PC-9 (cell line): ENCODE results near the gene TCEA2. TPM values are rescaled to one million over a fixed set of nuclear protein-coding genes. Genes with fewer than 3 reads are reported as not detected.

Experiments
- BruUV-seq: library from RNA; stranded (reverse); fragments of 400-500 nt; replicated peaks from 2 replicates; lab custom pipeline; 2021; lab: Mats Ljungman, UMichigan
- CTCF ChIA-PET: fragments of 300-600 bp; sonication (Branson Sonifier 250); formaldehyde crosslinking; loops from one replicate; lab custom pipeline; 2022; ENCODE audit warnings: antibody characterized with exemption; lab: Charles Lee
- POLR2A ChIA-PET: fragments of 300-600 bp; sonication (Branson Sonifier 250); formaldehyde crosslinking; loops from one replicate; lab custom pipeline; 2022; ENCODE audit warnings: antibody characterized with exemption; ENCODE audit not compliant: unreplicated experiment; lab: Charles Lee
- DNase-seq, 2 experiments: peaks; one replicate each; pipeline versions ENCODE4 v3.0.0 to v3.0.0-alpha.2; 2015 to 2022; ENCODE audit warnings: mixed read lengths in 1 of 2
- H2AFZ ChIP-seq: fragments of 200-600 bp; sonication (generic); 2 replicates; pipeline ENCODE4 v1.8.1; 2017; ENCODE audit warnings: antibody characterized with exemption
- H3F3A ChIP-seq: fragments of 200-600 bp; sonication (generic); 2 replicates; pipeline ENCODE4 v1.8.1; 2017; ENCODE audit warnings: antibody characterized with exemption, mild to moderate bottlenecking, low read depth; ENCODE audit not compliant: insufficient read depth
- H3K27ac ChIP-seq: fragments of 200-600 bp; sonication (generic); 2 replicates; pipeline ENCODE4 v1.6.1; 2016; ENCODE audit warnings: mixed run types
- H3K27me3 ChIP-seq: fragments of 200-600 bp; sonication (generic); 2 replicates; pipeline ENCODE4 v1.6.1; 2016; ENCODE audit warnings: low read depth, mixed run types; ENCODE audit not compliant: insufficient read depth
- H3K36me3 ChIP-seq: fragments of 200-600 bp; sonication (generic); 2 replicates; pipeline ENCODE4 v1.6.1; 2016; ENCODE audit warnings: low read depth, mixed run types
- H3K4me1 ChIP-seq: fragments of 200-600 bp; sonication (generic); replicated peaks from 2 replicates; pipeline ENCODE4 v1.6.1; 2016; ENCODE audit warnings: mixed run types; ENCODE audit not compliant: insufficient read depth
- H3K4me2 ChIP-seq: fragments of 200-600 bp; sonication (generic); 2 replicates; pipeline ENCODE4 v1.6.1; 2017; ENCODE audit warnings: mixed run types
- H3K4me3 ChIP-seq: fragments of 200-600 bp; sonication (generic); 2 replicates; pipeline ENCODE4 v1.6.1; 2016; ENCODE audit warnings: mixed run types
- H3K79me2 ChIP-seq: fragments of 200-600 bp; sonication (generic); 2 replicates; pipeline ENCODE4 v1.6.1; 2017; ENCODE audit warnings: low read depth, mixed run types
- H3K9me2 ChIP-seq: fragments of 200-600 bp; sonication (generic); 2 replicates; pipeline ENCODE4 v1.8.1; 2017; ENCODE audit warnings: mild to moderate bottlenecking; ENCODE audit not compliant: insufficient read depth
- H3K9me3 ChIP-seq: fragments of 200-600 bp; sonication (generic); 2 replicates; pipeline ENCODE4 v1.8.1; 2016; ENCODE audit warnings: low read depth; ENCODE audit not compliant: insufficient read depth
- H4K20me1 ChIP-seq: fragments of 200-600 bp; sonication (generic); 2 replicates; pipeline ENCODE4 v1.8.1; 2017; ENCODE audit not compliant: insufficient read depth
- EZH2 ChIP-seq: fragments of 200-600 bp; sonication (generic); IDR thresholded peaks from 2 replicates; pipeline ENCODE4 v1.8.0; 2017; ENCODE audit warnings: antibody characterized with exemption, low read depth
- intact Hi-C: fragments of 100-400 bp; cut with micrococcal nuclease; formaldehyde crosslinking; loops from one replicate; pipeline ENCODE4 v1.10.0; 2022; ENCODE audit not compliant: unreplicated experiment
- total RNA-seq: library from RNA; stranded (reverse); gene quantifications from 2 replicates; pipeline ENCODE4 v1.2.3, GENCODE V29; 2021
- TF ChIP-seq, protein P1 (sequence below): fragments of 200-600 bp; sonication (generic); conservative IDR thresholded peaks from 2 replicates; pipeline ENCODE4 v1.6.1; 2017; ENCODE audit warnings: mixed run types, antibody characterized with exemption, mild to moderate bottlenecking, moderate library complexity

Gene TCEA2
- total RNA-seq, 1 experiment from 2014 or later: 100 TPM

DNA sequence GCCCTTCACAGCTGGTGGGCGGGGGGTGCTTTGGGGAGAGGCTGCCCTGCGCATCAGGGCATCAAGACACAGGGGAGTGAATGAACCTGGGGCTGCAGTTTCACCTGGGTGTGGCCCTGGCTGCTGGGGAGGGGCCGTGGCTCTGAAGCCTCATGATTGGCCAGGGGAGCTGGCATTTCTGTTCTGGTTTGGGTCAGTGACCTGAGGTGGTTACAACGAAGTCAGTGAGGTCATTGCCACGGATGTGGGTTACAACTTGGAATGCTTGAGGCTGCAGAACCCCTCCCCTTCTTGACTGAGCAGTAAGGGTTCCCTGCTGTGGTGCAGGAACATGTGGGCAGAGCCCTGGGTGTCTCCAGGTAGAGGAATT is 3.0 kb downstream of the TCEA2 start:
- DNase-seq: peak; percentile 92 to 96
- Histone ChIP-seq H3K79me2 (peaks cover 19% of the 10 kb centered on the region), H2AFZ (no peak overlapping the region), H3K27ac (peak overlapping the region; percentile 38; the same call in 1 of the 2 replicates), H3K36me3 (no peaks in the 10 kb centered on the region), H3K9me2 (no peaks in the 10 kb centered on the region), H3K4me3 (no peak overlapping the region; the same call in 1 of the 2 replicates), H3K4me2 (peak overlapping the region; percentile 96), H4K20me1 (peaks cover 11% of the 10 kb centered on the region), H3K27me3 (no peaks in the 10 kb centered on the region), H3K9me3 (no peaks in the 10 kb centered on the region), H3K4me1 (peaks cover 47% of the 10 kb centered on the region), H3F3A (peaks cover 20% of the 10 kb centered on the region; the same call in 1 of the 2 replicates)
- TF ChIP-seq EZH2: no peak
- TF ChIP-seq, protein P1, sequence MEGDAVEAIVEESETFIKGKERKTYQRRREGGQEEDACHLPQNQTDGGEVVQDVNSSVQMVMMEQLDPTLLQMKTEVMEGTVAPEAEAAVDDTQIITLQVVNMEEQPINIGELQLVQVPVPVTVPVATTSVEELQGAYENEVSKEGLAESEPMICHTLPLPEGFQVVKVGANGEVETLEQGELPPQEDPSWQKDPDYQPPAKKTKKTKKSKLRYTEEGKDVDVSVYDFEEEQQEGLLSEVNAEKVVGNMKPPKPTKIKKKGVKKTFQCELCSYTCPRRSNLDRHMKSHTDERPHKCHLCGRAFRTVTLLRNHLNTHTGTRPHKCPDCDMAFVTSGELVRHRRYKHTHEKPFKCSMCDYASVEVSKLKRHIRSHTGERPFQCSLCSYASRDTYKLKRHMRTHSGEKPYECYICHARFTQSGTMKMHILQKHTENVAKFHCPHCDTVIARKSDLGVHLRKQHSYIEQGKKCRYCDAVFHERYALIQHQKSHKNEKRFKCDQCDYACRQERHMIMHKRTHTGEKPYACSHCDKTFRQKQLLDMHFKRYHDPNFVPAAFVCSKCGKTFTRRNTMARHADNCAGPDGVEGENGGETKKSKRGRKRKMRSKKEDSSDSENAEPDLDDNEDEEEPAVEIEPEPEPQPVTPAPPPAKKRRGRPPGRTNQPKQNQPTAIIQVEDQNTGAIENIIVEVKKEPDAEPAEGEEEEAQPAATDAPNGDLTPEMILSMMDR: no peak
- intact Hi-C loops: loop anchor here (1.0 to 10.0 kb wide), 2 partner anchors 13 to 201 kb away; partner anchors contain the start of genes ABHD16B, RGS19 and TPD52L2
- ChIA-PET POLR2A (interaction anchor here (0.6 to 1.0 kb wide), 4 partner anchors 28 to 424 kb away, joined by 3 to 8 read pairs (median 4); no protein-coding TSS in a partner anchor), CTCF (interaction anchor here (1.2 to 1.3 kb wide), 2 partner anchors 27 to 528 kb away, joined by 4 to 5 read pairs; no protein-coding TSS in a partner anchor)
- BruUV-seq: no TSS peak

- peak overlapping the region; percentile 96; the same call in 1 of the 2 replicates for H3K4me2 ChIP-seq
- H3K27me3 ChIP-seq: no peaks in the 10 kb centered on the region
- intact Hi-C loops: loop anchor here (10.0 kb wide), 1 partner anchor 202 kb away; the partner anchor contains the start of genes ABHD16B and TPD52L2
- H3K36me3 ChIP-seq: no peaks in the 10 kb centered on the region
- POLR2A ChIA-PET: interaction anchor here (0.6 kb wide), 1 partner anchor 374 kb away, joined by 7 read pairs; no protein-coding TSS in a partner anchor
- H3K79me2 ChIP-seq: peaks cover 19% of the 10 kb centered on the region
- CTCF ChIA-PET: no interaction called here
- BruUV-seq: no TSS peak
- H3K9me2 ChIP-seq: no peaks in the 10 kb centered on the region
- H3K27ac ChIP-seq: no peak overlapping the region
- no peak overlapping the region for H3K4me3 ChIP-seq
- no peaks in the 10 kb centered on the region for H3K9me3 ChIP-seq
- H4K20me1 ChIP-seq: peaks cover 11% of the 10 kb centered on the region
- no peak overlapping the region for H2AFZ ChIP-seq
- peaks cover 44% of the 10 kb centered on the region for H3K4me1 ChIP-seq
- no peak for DNase-seq
- peaks cover 20% of the 10 kb centered on the region; the same call in 1 of the 2 replicates for H3F3A ChIP-seq
- no peak for TF ChIP-seq EZH2
Observed at GRCh38 chr20:64067005-64067632, 4.1 kb downstream of the TCEA2 start.

DNA sequence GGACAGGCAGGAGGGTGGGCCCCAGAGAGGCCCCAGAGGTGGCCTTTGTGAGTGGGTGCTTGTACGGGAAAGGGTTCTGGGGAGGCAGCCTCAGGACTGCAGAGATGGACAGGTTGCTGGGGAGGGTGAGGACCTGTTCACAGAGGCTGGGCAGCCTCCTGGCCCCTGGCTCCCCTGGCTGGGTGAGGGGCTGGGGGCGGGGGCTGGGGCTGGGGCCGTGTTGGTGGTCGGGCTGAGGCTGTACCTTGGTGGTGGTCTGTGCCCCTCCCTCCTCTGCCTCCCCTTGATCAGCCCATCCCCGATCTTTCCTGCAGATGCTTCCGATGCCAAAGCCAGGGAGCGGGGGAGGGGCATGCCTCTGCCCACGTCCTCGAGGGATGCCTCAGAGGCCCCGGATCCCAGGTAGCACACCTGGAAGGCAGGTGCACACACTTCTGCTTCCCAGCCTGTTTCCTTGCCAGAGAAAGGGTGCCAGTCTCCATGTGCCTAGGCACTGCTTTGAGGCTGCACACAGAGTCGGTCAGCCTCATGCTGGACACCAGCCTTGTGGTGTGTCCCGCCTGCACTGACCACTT is 4.8 kb downstream of the TCEA2 start:
- Histone ChIP-seq H3K27ac (no peak overlapping the region), H3K4me1 (peaks cover 39% of the 10 kb centered on the region), H3K79me2 (peaks cover 19% of the 10 kb centered on the region), H3K9me2 (no peaks in the 10 kb centered on the region), H3K4me3 (no peak overlapping the region), H4K20me1 (peaks cover 11% of the 10 kb centered on the region), H3F3A (peaks cover 21% of the 10 kb centered on the region; the same call in 1 of the 2 replicates), H3K4me2 (no peak overlapping the region), H3K9me3 (no peaks in the 10 kb centered on the region), H2AFZ (no peak overlapping the region), H3K27me3 (no peaks in the 10 kb centered on the region), H3K36me3 (no peaks in the 10 kb centered on the region)
- ChIA-PET CTCF (no interaction called here), POLR2A (no interaction called here)
- intact Hi-C loops: loop anchor here (10.0 kb wide), 1 partner anchor 203 kb away; the partner anchor contains the start of genes ABHD16B and TPD52L2
- TF ChIP-seq, protein P1: no peak
- TF ChIP-seq EZH2: no peak
- no peak for DNase-seq
- no TSS peak for BruUV-seq
